Jurkat, Clone E6-1 (cell line): ENCODE measurements around the gene KIRREL3.

Source experiments
- DNase-seq: peaks from one replicate; pipeline ENCODE4 v3.0.0-alpha.2; 2011; ENCODE audit warnings: low read depth, low spot score
- H3K4me3 ChIP-seq: 2 replicates; pipeline ENCODE4 v1.5.1; 2011; ENCODE audit warnings: mild to moderate bottlenecking, low read length, control low read depth, moderate library complexity

The KIRREL3 gene

DNA sequence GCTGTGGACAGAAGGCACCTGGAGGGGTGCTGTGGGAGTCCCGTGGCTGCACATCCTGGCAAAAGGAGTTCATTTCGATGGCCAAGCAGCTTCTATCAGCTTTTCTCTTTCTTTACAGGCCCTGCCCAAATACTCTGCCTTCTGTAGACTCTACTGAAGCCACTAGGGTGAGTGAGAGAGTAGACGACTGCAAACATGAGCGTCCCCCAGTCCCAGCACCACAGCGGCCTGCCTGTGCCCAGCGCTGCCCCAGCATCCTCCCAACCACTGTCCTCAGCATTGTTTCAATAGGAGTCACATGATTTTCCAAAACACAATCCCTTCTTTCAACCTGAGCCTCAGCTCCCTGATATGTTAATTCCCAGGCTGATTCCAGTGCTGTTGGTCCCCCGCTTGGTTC is 110.0 kb downstream of the KIRREL3 start:
- no peak overlapping the region for H3K4me3 ChIP-seq
- DNase-seq, result no peak

DNA sequence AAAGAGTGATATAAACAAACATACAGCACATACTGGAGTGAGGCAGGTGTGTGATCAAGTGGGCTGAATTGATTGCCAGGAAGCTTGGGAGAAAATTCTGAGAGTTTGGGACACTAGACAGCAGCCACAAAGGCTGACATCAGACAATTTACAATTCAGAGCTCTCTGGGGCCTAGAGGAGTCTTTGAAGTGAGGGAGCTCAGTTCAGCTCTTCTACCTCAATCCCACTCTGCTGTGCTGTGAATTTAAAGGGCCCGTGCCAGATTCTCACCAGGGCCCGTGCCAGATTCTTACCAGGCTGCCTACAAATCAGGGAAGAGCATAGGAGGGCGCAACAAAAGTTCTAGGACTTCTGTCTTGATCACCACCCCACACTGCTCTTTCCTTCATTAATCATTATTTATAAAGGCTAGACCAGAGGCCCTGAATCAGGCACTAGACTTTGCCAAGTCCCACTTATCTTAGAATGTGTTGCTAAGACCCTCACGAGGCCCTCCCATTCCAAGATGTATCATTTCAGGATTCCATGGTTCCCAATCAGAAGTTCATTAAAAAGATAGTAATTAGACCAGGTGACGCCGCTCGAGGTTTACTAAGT is 112.4 kb downstream of the KIRREL3 start:
- DNase-seq, result peak; percentile 16
- no peak overlapping the region for H3K4me3 ChIP-seq

DNA sequence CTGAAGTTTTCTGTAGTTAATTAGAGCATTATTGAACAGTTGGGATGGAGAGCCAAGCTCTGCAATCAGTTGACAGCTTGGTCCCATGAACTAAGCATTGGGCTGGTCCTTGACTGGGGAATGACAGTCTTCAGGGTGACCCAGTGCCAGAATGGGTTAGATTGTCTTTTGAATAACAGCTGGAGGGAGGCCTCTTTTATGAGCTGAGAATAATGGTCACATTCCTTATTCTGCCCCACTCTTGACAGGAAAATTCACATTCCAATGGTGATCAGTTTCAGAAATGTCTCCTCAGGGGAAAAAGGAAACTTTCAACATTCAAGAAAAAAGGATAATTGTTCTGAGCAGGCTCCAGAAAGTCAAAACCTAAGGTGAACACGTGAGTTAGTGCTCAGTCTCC is 113.9 kb downstream of the KIRREL3 start:
- no peak overlapping the region for H3K4me3 ChIP-seq
- no peak for DNase-seq

DNA sequence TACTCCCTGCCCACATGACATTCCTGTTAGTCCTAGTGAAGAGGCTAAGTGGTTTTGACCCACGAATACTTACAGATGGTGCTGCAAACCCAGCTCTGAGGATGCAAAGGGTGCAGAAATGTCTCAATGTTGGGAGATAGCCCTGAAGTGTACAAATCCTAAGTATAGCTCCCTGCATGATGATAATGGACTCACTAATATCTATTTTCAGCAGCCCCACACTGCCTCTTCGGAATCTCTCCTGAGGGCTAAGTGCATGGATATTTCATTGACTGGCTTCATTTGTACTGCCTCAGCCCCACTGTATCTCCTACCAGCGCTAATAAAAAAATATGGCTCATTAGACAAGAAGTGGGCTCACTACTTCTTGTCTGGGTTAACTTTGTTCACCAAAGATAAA is 114.5 kb downstream of the KIRREL3 start:
- no peak for DNase-seq
- no peak overlapping the region for H3K4me3 ChIP-seq

DNA sequence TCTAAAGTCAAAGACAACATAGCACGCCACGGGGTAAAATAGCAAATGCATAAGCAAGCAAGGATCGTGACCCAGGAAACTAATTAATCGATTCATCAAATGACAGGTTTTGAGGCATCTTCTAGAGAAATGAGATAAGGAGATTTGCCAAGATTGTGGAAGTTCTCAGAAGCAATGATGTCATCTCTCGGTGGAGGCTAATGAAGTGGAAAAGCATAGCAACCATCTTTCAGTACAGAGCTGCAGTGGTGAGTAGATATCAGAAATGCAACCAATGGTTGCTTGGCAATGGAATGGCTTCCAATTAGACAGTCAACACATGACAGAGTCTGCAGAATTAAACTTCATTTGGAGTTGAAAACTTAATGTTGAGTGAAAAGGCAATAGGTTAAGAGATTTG is 116.0 kb downstream of the KIRREL3 start:
- no peak overlapping the region for H3K4me3 ChIP-seq
- no peak for DNase-seq

DNA sequence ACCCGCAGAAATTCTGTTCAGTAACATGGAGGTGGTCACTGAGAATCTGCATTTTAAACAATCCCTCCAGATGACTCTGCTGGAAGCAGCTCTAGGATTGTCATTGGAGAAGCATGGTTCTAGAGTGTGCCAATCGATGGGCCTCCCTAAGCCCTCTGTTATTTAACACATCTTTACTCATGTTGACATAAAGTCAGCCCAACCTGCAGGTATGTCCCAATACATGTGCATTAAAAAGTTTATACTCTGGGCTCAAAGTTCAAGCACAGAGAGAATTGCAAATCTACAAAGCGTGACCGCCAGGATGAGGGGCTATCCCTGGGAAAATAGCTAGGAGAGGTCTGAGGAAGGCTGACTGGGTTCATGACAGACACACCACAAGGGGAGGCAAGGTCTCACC is 116.4 kb downstream of the KIRREL3 start:
- H3K4me3 ChIP-seq, result no peak overlapping the region
- no peak for DNase-seq

DNA sequence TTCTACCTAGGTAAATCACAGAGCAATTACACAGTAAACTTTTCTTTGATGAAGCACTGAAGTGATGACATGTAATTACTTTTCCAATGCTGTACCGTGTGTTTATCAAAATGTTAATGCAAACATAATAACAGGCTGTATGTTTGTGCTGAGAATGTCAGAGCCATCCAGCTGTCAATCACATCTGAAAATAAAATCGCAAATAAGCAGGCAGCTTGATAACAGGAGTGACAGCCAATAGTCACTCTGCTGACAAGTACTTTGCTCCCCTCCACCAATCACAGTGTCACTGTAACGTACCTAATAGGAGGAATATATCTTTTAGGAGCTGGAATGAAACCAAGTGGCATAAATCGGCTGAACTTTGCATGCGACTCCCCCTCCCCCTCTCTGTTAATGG is 119.7 kb downstream of the KIRREL3 start:
- H3K4me3 ChIP-seq, result no peak overlapping the region
- DNase-seq, result no peak

DNA sequence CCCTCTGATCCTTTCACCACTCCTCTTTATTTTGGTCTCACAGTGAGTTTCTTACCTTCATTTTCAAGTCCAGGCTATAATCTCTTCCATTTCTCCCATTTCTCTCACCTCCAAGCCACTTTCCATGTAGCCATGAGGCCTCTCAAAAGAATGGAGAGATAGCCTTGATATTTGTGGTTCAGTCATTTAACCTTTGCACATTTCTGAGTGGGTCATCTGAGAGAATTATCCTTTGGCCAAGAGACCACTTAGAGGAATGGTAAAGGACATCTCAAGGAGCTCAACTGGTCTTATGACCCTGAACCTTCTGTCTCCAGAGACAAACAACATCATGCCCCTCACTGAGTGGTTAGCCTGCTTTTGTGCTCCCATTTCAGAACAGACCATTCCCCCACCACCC is 121.1 kb downstream of the KIRREL3 start:
- H3K4me3 ChIP-seq, result no peak overlapping the region
- DNase-seq, result no peak

DNA sequence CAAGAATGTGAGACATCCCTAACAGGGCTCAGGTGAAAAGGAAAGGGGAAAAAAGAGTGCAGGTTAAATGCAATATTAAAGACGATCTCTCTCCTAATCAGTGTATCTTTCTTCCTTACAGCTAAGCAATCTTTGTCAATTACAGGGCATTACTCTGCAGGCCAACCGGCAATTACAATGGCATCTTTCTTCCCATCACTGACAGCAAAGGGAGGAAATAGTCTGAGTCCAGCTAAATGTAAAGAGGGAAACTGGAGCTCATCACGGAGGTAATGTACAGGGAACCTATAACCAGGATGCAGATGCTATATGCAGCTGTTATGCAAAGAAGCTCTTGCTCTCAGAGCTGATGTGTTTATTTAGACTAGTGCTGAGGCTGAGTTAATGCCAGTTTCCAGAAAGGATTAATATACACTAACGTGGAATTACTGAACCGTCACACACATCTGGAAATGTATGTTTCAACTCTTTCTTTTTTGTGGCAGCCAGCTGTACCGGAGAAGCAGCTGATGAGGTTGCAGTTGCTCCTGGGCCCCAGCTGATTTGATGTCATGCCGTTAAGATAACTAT is 121.6 kb downstream of the KIRREL3 start:
- DNase-seq, result no peak
- no peak overlapping the region for H3K4me3 ChIP-seq

DNA sequence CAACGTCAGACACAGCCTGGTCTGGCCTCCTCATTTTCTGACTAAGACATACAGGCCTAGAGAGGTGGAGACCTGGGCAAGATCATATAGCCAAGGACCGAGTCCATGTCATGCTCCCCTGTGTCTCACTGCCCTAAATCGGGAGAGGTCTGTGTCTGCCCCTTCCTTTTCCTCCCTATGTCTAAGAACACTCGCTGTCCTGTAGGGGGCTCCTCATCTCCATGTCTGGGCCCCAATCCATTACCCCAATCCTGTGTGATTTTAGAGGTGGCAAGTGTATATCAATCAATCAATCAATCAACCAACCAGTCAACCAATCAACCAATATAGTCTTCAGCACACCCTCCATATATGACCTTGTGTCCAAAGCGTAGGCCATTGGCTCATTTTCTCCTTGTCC is 125.7 kb downstream of the KIRREL3 start:
- no peak overlapping the region for H3K4me3 ChIP-seq
- DNase-seq, result peak; percentile 15

DNA sequence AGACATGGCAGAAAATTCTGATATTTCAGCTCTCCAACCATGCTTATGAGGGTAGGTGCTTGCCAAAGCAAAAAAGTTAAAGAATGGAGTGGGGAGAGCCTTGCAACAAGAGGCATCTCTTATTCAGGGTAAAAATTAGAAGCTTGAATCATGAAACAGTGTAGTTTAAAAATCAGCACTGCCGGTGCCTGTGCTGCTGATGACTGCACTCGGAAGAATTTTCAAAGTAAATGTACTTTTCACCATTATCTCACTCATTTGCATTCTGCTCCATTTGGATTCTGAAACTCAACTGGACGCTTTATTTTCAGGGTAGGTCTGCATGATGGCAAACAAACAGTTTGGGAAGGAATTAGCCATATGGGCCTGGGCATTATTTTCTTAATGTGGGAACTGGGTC is 126.3 kb downstream of the KIRREL3 start:
- no peak overlapping the region for H3K4me3 ChIP-seq
- no peak for DNase-seq

DNA sequence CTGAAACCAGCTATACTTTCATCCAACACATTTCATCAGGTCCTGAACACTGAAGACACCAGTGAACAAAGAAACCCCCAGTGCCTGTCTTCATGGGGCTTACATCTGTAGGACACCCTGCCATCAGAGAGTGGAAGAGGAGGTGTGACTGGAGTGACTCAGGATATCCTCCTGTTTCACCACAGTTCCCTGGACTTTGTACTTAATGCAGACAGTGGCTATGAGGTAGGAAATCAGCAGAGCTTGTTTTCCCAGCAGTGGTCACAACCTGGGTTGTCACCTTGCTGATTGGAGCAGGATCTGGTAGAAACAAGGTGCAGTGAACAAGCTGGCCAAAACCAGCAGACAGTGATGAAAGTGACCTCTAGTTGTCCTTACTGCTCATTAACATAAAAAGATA is 128.8 kb downstream of the KIRREL3 start:
- no peak overlapping the region for H3K4me3 ChIP-seq
- DNase-seq, result no peak

DNA sequence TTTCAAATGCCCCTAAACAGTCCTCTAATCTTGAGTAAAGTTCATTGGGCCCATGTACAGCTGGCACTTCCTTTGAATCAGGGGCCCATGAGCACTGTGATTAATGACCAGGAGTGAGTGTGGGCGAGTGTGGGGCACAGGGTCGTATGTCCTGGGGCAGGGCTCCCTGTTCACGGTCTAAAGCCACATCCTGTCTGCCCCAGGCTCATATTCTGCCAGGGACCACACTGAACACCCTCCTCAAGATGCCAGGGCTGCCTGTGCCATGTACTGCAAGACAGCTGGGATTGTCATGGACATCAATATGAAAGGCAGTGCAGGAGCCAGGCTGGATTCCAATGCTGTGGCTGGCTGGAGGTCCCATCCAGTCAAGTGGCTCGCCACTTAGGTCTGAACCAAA is 130.5 kb downstream of the KIRREL3 start:
- H3K4me3 ChIP-seq, result no peak overlapping the region
- DNase-seq, result no peak

DNA sequence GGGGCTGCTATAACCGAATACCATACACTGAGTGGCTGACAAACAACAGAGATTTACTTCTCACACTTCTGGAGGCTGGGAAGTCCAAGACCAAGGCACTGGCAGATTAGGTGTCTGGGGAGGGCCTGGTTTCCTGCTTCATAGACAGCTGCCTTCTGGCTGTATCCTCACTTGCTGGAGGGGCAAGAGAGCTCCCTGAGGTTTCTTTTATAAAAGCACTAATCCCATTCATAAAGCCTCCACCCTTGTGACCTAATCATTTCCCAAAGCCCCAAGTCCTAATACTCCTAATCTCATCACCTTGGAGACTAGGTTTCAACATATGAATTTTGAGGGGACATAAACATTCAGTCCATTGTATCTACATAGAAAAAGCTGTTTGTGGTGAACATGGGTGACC is 131.8 kb downstream of the KIRREL3 start:
- DNase-seq, result no peak
- no peak overlapping the region for H3K4me3 ChIP-seq

DNA sequence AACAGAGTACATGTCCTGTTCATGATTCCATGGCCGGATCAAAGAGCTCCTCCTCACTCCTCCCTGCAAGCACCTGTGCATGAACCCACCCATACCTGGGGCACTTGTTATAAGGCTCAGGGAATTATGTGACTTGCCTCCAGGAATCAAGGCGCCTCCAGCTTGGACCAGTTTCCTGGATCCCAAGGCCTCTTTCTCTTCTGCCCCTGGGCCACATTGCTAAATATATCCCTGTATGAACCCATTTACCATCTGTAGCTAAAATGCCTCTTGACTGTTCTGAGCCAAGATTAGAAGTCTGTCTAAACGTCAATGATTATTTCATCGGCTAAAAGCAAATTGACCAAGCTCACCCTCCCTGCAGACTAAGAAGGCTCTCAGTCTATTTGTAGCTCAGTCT is 135.6 kb downstream of the KIRREL3 start:
- DNase-seq, result no peak
- H3K4me3 ChIP-seq, result no peak overlapping the region

DNA sequence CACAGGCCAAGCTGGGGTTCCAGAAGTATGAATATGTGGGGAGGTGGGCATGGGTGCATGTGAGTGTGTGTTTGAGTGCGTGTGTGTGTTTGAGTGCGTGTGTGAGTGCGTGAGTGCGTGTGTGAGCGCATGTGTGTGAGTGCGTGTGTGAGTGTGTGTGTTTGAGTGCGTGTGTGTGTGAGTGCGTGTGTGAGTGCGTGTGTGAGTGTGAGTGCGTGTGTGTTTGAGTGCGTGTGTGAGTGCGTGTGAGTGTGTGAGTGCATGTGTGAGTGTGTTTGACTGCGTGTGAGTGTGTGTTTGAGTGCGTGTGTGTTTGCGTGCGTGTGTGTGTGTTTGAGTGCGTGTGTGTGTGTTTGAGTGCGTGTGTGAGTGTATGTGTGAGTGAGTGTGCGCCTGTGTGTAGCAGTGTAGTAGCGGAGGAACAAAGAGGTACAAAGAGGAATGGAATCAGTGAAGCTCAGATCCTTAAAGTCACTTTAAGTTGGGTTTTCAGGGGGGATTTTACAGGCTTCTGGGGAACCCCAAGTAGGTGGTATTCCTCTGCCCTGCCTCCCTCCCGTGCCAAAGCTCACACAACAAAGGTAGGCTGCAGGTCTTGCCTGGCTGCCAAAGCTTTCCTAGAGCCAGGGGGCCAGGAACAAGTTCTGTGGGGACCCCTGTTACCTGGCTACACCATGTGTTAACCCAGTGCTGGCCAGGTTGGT is 137.1 kb downstream of the KIRREL3 start:
- no peak overlapping the region for H3K4me3 ChIP-seq
- no peak for DNase-seq

DNA sequence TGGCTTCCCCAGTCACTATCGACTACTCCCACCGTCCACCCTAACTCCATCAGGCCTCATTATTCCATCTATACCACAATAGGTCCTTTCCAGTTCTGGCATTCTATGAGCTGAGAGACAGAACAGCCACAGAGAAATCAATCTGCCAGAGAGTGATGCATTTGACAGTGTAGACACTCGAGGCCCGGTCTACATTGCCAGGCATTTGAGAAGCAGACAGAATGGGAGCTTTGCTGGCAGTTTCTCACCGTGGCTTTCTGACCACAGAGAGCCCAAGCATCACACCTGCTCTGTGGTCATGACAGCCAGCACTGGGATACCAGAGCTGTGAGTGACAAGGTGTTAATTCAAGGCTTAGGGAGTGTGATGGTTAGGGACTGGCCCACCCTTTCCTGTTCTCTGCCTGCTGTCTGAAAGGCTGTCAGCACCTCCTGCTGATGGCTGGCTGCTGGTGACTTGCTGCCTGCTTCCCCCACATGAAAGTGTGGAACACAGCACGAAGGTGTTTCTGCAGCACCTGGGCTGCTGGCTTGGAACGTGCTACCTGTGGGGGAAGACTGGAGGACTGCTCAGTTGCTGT is 137.8 kb downstream of the KIRREL3 start:
- peak; percentile 71 for DNase-seq

DNA sequence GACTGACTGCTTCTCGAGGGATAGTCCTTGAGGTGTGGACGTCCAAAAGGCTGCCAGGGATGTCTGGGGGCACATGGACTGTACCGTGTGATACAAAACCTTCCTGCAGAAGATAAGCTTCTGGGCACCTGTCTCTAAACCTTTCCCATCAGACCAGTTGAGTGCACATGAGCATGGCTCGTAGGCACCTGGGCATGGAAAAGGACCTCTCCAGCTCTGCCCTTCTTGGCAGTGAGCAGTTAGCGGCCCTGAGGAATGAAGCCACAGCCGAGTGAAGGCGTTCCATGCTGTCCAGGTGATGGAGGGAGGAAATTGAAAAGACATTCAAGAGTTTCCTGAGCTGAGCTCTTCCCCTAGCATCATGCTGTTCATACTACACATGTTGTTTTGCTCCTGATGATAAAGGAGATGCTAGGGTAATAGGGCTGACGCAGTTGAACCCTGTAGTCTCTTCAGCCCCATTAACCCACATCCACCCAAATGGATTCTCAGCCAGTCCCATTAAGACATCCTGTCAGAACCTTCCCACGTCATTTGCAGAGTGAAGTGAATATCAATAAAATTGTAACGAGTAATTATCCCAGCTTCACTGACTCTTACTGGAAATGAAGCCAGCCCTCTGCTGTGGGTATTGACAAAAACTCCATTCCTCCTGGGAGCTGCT is 138.6 kb downstream of the KIRREL3 start:
- H3K4me3 ChIP-seq, result no peak overlapping the region
- DNase-seq, result no peak

More for the DNA sequence above, 137.8 kb downstream of the KIRREL3 start:
- no peak overlapping the region for H3K4me3 ChIP-seq

DNA sequence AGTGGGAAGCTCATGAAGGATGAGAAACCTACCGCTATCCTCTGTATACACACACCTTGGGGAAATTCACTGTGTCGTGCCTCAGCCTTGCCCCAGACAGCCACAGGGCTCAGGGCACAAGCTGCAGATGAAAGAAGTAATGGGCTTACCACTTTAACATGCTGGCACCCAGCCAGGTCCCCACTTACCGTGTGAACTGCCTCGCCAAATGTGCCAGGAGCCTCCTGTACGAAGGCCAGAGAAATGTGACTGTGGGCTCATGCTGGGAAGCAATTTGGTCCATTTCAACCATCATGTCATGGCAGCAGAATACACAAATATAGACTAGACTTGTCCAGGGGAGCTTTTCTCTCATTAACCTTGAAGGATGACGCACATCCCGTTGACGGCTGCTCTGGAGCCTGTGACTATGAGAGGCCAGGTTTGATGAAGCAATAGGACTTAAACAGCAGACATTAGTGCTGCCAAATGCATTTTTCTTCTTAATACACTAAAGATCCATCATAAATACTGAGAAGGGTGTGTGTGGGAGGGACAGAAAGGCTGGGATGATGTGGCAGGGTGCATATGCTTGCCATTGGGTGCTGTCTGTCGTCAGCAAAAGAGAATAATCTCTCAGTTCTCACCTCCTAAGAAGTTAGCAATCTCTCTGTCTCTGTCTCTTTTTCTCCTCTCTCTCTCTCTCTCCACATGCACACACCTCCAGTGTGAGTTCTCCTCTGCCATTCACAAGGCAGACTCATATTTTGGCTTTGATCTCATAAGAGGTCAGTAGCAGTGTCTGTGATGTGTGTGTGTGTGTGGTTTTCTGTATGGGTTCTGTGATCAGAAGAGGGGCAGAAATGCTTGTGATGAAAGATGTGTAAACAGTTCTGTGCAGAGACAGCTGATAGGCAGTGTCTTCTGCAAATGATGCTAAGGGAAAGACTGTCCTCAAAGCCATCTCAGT is 142.4 kb downstream of the KIRREL3 start:
- H3K4me3 ChIP-seq, result no peak overlapping the region
- peak; percentile 7 for DNase-seq
